Peyer's patch (tissue), 4 donors: ENCODE measurements around the gene GFRA3. TPM values are rescaled to one million over a fixed set of nuclear protein-coding genes. Genes with fewer than 3 reads are reported as not detected.

Experiments used
- DNase-seq, 3 donors: peaks; one replicate each; pipeline ENCODE4 v3.0.0-alpha.2; 2017 to 2019
- H3K27ac ChIP-seq, 4 donors: fragments of 200-600 bp; sonication (generic); one replicate each; pipeline ENCODE4 v1.5.1; 2016 to 2019
- H3K27me3 ChIP-seq, 2 donors: fragments of 200-600 bp; sonication (generic); one replicate each; pipeline ENCODE4 v1.5.1; 2019
- H3K36me3 ChIP-seq, 3 donors: fragments of 200-600 bp; sonication (generic); one replicate each; pipeline ENCODE4 v1.5.1; 2016 to 2019
- H3K4me1 ChIP-seq, 4 donors: fragments of 200-600 bp; sonication (generic); one replicate each; pipeline ENCODE4 v1.5.1; 2016 to 2019
- H3K4me3 ChIP-seq, 4 donors: fragments of 200-600 bp; sonication (generic); 1 replicate in 3 of 4; 2 replicates in 1 of 4; pipeline ENCODE4 v1.5.1; 2016 to 2019; ENCODE audit warnings: mild to moderate bottlenecking in 1 of 4
- H3K9me3 ChIP-seq, 4 donors: fragments of 200-600 bp; sonication (generic); one replicate each; pipeline ENCODE4 v1.5.1; 2016 to 2019; ENCODE audit warnings: mild to moderate bottlenecking in 1 of 4
- CTCF ChIP-seq, 6 experiments: fragments of 450-650 bp in 4 of 6; fragments of 200-600 bp in 2 of 6; sonication (generic) in 1 of 6; IDR thresholded peaks; one replicate each; pipeline ENCODE4 v1.5.1; 2017 to 2019; ENCODE audit warnings: antibody characterized with exemption in 6 of 6, mild to moderate bottlenecking in 3 of 6, moderate library complexity in 1 of 6
- POLR2A ChIP-seq, 2 donors: fragments of 450-650 bp; IDR thresholded peaks; one replicate each; pipeline ENCODE4 v1.5.1; 2017; ENCODE audit warnings: antibody characterized with exemption in 2 of 2, mild to moderate bottlenecking in 2 of 2, moderate library complexity in 2 of 2
- total RNA-seq, 4 donors: library from RNA; depleted of rRNA; stranded (reverse); fragments of >200 nt; gene quantifications; one replicate each; pipeline ENCODE4 v1.1.0, GENCODE V29; 2016

Gene GFRA3
- total RNA-seq, 4 donors from 2014 or later = not detected

GRCh38 chr5:138226910-138227309 lies 47.5 kb downstream of the GFRA3 start:
- Histone ChIP-seq H3K4me3 (no peak overlapping the region), H3K27ac (no peak overlapping the region), H3K36me3 (no peaks in the 10 kb centered on the region), H3K27me3 (no peaks in the 10 kb centered on the region), H3K9me3 (peaks cover 0 to 6% (median 0%) of the 10 kb centered on the region in 4 donors), H3K4me1 (no peaks in the 10 kb centered on the region)
- DNase-seq = no peak
- TF ChIP-seq CTCF (IDR thresholded peaks at IDR 0.05) (no peak), POLR2A (IDR thresholded peaks at IDR 0.05) (no peak)

GRCh38 chr5:138224712-138225111 lies 49.7 kb downstream of the GFRA3 start:
- H3K4me3 ChIP-seq = no peak overlapping the region
- no peak for TF ChIP-seq CTCF (IDR thresholded peaks at IDR 0.05)
- TF ChIP-seq POLR2A (IDR thresholded peaks at IDR 0.05) = no peak
- DNase-seq = no peak

GRCh38 chr5:138223532-138223931 lies 50.9 kb downstream of the GFRA3 start:
- H3K27ac ChIP-seq = no peak overlapping the region
- no peaks in the 10 kb centered on the region for H3K27me3 ChIP-seq
- no peak overlapping the region for H3K4me3 ChIP-seq
- DNase-seq = no peak
- no peaks in the 10 kb centered on the region for H3K36me3 ChIP-seq
- H3K9me3 ChIP-seq = peaks cover 0 to 6% (median 0%) of the 10 kb centered on the region in 4 donors
- TF ChIP-seq POLR2A (IDR thresholded peaks at IDR 0.05) (no peak), CTCF (IDR thresholded peaks at IDR 0.05) (no peak)
- no peaks in the 10 kb centered on the region for H3K4me1 ChIP-seq

More at GRCh38 chr5:138224712-138225111, 49.7 kb downstream of the GFRA3 start:
- peaks cover 0 to 6% (median 0%) of the 10 kb centered on the region in 4 donors for H3K9me3 ChIP-seq
- H3K27me3 ChIP-seq = no peaks in the 10 kb centered on the region
- no peak overlapping the region for H3K27ac ChIP-seq
- no peaks in the 10 kb centered on the region for H3K4me1 ChIP-seq
- no peaks in the 10 kb centered on the region for H3K36me3 ChIP-seq

GRCh38 chr5:138216799-138217198 lies 57.6 kb downstream of the GFRA3 start:
- H3K9me3 ChIP-seq = no peaks in the 10 kb centered on the region
- no peak for TF ChIP-seq POLR2A (IDR thresholded peaks at IDR 0.05)
- no peak for TF ChIP-seq CTCF (IDR thresholded peaks at IDR 0.05)
- no peaks in the 10 kb centered on the region for H3K27me3 ChIP-seq
- no peak overlapping the region for H3K4me3 ChIP-seq
- H3K36me3 ChIP-seq = no peaks in the 10 kb centered on the region
- no peak for DNase-seq
- no peak overlapping the region for H3K27ac ChIP-seq
- peaks cover 0 to 15% (median 4%) of the 10 kb centered on the region in 4 donors for H3K4me1 ChIP-seq

- Histone ChIP-seq H3K27ac (peak within 1 kb of the TSS; percentile 74 to 82 (median 78)), H3K36me3 (no peaks in the 10 kb centered on the region), H3K27me3 (no peaks in the 10 kb centered on the region), H3K4me3 (peak within 1 kb of the TSS; percentile 84 to 99 (median 94)), H3K9me3 (no peaks in the 10 kb centered on the region), H3K4me1 (peaks cover 0 to 17% (median 4%) of the 10 kb centered on the region in 4 donors)
- peak; percentile 89 to 97 (median 90) for DNase-seq
- TF ChIP-seq POLR2A (IDR thresholded peaks at IDR 0.05) = peak in 1 of 2 donors; percentile 26
- no peak for TF ChIP-seq CTCF (IDR thresholded peaks at IDR 0.05)
Measured at GRCh38 chr5:138213161-138214029, 61.0 kb downstream of the GFRA3 start, which contains the start of gene CDC23. Gene CDC23, minus strand, starts transcription at chr5:138213323. Its CDS starts 11 bp downstream, at chr5:138213312.
